ENCODE data around the gene DOCK1.

DNA sequence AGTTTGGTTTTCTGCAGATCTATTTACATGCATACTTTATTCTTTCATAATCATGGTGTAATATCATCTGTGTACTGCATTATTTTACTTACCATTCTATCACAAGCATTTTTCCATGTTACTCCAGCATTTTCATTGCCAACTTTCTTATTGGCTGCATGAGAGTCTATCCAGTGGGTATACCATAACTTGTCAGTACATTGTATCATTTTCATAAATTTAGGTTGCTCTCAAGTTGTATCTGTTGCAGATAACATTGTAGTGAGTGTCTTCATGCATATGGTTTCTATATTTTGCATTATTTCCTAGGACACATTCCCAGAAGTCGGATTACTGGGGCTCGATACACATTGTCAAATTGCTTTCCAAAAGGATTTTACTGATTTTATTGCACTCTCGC is 378.3 kb downstream of the DOCK1 start:
- no peak for TF ChIP-seq MXI1 (IDR thresholded peaks at IDR 0.05; ENCODE audit: low read depth, low read length)
- TF ChIP-seq, protein P1, sequence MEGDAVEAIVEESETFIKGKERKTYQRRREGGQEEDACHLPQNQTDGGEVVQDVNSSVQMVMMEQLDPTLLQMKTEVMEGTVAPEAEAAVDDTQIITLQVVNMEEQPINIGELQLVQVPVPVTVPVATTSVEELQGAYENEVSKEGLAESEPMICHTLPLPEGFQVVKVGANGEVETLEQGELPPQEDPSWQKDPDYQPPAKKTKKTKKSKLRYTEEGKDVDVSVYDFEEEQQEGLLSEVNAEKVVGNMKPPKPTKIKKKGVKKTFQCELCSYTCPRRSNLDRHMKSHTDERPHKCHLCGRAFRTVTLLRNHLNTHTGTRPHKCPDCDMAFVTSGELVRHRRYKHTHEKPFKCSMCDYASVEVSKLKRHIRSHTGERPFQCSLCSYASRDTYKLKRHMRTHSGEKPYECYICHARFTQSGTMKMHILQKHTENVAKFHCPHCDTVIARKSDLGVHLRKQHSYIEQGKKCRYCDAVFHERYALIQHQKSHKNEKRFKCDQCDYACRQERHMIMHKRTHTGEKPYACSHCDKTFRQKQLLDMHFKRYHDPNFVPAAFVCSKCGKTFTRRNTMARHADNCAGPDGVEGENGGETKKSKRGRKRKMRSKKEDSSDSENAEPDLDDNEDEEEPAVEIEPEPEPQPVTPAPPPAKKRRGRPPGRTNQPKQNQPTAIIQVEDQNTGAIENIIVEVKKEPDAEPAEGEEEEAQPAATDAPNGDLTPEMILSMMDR (IDR thresholded peaks at IDR 0.05) = no peak
- TF ChIP-seq SIN3A (IDR thresholded peaks at IDR 0.05; ENCODE audit: borderline replicate concordance, low read depth, low read length) = no peak
- no peak for TF ChIP-seq GABPA (IDR thresholded peaks at IDR 0.05; ENCODE audit: low read depth)
- no peak for TF ChIP-seq POLR2AphosphoS5 (IDR thresholded peaks at IDR 0.05; ENCODE audit: low read depth, low read length)
- TF ChIP-seq RFX5 (IDR thresholded peaks at IDR 0.05; ENCODE audit: low read length) = no peak
- TF ChIP-seq, protein P2, sequence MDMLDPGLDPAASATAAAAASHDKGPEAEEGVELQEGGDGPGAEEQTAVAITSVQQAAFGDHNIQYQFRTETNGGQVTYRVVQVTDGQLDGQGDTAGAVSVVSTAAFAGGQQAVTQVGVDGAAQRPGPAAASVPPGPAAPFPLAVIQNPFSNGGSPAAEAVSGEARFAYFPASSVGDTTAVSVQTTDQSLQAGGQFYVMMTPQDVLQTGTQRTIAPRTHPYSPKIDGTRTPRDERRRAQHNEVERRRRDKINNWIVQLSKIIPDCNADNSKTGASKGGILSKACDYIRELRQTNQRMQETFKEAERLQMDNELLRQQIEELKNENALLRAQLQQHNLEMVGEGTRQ (IDR thresholded peaks at IDR 0.05; ENCODE audit: borderline replicate concordance, low read depth, low read length) = no peak
- no peak for TF ChIP-seq PBX3 (IDR thresholded peaks at IDR 0.05)

Data from SK-N-SH (cell line).